GM19372 (cell line): ENCODE data around the gene TJP1.

Experiments
- ATAC-seq: cut with Tn5 transposase; IDR thresholded peaks from one replicate; pipeline ENCODE4 v1.9.1; 2021; ENCODE audit warnings: mild to moderate bottlenecking, low read depth, moderate library complexity; ENCODE audit not compliant: unreplicated experiment

Gene TJP1

DNA sequence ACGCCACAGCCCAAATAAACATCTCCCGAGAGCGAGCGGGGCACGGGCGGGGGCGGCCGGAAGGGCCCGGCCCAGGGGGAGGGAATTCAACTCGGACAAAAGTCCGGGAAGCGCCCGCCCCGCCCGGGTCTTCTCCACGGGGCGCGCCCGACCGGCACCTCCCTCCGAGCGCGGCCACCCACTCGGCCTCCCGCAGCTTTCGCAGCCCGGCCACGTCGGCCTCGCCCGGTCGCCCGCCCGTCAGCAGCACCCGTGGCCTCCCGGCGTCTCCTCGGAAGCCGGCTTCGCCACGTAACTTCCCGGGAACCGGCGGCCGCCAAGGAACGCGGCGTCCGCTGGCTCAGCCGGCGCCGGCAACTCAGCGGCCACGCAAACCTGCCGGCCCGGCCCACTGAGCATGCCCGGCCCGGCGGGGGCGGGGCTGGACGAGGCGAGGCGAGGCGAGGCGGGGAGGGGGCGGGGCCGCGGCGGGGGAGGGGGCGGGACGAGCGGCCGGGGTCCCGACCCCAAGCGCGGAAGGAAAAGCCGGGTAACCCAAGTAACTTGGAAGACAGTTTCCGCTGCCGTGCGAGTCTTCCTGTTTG lies at the start of gene TJP1:
Gene TJP1, minus strand, starts transcription at position 369 of the 584 bp plus-strand sequence. CDS start 440 bp downstream, outside the sequence.
- no peak for ATAC-seq

DNA sequence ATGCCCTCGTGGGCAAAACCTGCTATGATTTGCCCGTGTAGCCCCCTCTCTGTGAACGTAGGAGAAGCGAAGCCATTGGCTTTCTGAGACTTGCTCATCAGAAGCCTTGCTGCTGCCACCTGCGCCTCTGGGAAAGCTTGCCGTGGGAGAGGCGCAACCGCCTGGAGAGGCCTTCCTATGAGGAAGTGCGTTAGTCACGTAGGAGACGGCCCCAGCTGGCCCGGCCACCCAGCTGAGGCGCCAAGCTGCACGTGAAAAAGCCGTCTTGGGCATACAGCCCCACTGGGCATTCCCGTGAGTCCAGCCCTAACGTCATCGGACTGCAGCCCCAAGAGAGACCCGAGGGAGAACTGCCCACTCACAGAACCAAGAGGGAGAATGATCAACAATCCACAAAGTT lies 49.1 kb upstream of the TJP1 start:
- ATAC-seq, result no peak

DNA sequence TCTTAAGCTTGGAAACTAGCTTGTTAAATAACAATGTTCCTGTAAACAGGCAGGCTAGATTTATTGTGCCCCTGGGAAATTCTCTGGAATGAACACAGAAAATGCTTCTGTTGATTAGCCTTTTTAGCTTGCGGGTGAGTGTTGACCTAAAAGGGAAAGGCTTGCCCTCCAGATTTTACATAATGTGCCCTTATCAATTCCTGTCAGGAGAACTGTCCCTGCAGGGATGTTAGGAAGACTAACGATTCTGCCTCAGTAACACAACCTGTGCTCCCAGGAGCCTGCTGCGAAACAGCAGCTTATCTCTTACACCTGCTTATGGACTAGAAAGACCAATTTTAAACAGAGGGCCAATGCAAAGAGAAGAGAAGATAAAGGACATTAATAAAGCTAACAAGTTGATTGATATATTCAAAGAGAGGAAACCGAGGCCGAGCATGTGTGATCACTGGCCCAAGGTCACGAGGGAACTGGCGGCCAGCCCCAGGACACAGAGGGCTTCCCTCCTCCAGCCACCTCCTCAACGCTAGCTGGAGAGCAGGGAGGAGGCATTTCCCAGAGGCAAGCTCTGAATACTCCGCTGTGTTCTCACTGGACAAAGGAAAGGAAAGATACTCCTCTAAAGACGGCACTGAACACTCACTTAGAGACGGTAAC lies 48.4 kb upstream of the TJP1 start:
- no peak for ATAC-seq

DNA sequence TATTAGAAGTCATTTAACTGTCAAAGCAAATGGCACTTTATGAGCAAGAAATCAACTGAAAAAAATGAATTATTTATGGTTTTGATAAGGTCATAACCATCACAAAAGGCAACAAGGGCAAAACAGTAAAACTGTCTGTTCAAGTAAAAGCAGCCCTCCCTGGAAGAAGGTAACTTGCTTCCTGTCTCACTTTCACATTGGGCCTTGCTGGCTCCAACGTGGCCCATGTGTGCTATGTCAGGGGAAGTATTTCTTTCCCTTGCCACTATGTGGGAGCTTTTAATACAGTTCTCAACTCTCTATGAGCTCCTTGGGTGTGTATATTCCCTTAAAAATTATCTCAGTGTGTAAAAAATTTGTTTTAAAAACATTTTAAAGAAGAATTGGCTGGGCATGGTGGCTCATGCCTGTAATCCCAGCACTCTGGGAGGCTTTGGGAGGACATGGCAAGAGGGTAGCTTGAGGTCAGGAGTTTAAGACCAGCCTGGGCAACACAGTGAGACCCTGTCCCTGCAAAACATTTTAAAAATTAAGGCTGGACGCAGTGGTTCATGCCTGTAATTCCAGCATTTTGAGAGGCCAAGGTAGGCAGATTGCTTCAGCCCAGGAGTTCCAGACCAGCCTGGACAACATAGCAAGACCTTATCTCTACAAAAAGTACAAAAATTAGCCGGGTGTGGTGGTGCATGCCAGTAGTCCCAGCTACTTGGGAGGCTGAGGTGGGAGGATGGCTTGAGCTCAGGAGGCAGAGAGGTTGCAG lies 45.2 kb upstream of the TJP1 start:
- no peak for ATAC-seq

DNA sequence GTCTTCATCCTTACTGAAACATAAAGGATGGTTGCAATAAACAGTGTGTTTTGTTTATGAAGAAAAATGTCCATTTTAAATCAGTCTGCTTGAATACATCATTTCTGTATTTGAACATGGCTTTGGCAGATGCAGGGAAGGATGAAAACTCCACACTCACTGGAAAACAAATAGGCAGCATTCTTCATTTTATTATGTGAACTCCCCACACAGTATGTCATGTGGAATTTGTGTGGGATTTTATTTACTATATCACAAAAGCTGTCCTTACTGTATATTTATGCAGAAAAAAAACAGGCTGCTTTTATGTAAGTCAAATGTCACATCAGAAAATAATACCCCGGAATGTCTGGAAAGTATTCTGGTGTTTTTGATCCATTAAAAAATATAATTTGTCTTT lies 44.1 kb upstream of the TJP1 start:
- ATAC-seq, result no peak

DNA sequence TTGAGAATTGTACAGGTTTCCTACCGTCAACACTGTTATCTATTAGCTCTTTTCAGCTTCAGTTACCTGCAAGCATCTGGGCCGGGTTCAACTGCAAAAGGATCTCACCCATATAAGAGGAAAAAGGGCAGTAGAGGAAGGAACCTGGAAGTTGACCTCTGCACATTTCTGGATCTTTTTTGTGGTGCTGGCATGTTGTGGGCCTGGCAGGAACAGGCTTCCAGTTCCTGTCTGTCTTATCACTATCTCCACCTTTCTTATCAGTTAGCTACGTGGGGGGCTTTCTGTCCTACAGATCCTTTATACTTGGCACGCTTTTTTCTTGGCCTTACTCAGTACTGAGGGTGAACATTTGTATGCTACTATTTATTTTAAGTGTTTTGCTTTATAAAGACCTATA lies 42.2 kb upstream of the TJP1 start:
- no peak for ATAC-seq

DNA sequence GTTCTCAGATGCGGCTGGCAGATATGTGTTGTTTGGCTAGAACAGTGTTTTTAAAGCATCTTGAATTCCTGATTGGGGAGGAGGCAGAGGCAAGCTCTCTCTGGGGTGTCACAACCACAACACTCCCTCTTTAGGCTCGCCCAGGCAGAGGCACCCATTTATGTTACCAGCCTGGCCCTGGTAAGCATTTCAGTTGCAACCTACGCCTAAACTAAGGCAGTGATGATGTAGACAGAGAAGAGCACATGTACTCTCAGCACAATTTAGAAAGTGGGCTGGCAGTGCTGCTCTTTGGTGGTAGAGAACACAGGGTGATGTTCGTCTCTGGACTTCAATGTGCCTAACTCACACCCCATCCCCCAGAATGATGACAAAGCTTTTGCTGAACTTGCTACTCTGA lies 41.2 kb upstream of the TJP1 start:
- ATAC-seq, result no peak

DNA sequence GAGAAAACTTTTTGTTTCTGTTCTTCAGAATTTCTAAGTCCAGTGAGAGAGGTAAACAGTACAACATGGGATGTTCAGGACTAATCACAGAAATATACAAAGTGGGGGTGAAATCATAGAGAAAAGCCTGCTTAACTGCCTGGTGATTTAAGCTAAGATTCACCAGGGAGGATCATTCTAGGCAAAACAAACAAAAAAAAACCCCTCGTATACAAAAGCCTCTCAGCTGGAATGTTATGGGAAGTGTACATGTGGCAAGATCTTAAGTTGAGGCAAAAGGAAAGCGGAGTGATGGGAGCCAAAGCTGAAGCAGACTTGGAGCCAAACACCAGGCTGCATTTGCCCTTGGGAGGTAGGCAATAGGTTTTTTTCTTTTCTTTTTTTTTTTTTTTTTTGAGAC lies 40.0 kb upstream of the TJP1 start:
- ATAC-seq, result no peak

DNA sequence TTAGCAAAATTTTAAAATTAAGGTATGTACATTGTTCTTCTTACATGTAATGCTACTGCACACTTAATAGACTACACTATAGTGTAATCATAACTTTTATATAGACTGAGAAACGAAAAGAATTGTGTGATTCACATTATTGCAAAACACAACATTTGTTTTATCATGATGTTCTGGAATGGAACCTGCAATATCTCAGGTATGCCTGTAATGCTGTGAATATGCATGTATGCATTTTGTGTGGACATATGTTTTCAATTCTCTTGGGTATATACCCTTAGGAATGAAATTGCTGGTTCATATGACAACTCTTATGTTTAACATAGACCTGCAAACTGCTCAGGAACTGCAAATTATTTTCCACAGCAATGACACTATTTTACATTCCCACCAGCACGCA lies 38.6 kb upstream of the TJP1 start:
- ATAC-seq, result no peak

DNA sequence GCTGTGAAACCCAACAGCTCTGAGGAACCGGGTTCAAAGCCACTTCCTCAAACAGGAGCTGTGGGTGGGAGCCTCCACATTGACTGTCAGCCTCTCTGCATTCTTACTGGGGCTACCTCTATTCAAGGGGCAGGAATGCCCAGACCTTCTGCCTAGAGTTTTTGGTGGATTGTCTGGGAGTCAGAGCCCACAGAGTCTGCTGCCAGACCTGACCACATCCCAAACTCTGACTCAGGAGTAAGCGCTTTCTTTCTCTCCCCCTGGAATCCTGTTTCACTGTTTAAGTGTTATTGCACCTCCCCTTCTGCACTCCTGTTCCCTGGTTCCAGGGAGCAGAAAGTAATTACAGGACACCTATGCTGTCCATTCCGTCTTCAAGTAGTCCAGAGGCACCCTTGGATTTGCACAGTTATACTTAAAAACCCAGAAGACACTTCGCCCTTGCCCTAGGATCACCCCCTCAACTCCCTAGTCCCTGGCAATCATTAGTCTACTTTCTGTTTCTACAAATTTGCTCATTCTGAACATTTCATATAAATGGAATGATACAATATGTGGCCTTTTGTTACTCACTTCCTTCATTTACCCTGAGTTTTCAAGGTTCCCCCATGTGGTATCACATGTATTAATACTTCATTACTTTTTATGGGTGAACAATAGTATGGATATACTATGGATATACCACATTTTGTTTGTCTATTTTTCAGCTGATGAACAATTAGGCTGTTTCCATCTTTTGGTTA lies 37.9 kb upstream of the TJP1 start:
- no peak for ATAC-seq

DNA sequence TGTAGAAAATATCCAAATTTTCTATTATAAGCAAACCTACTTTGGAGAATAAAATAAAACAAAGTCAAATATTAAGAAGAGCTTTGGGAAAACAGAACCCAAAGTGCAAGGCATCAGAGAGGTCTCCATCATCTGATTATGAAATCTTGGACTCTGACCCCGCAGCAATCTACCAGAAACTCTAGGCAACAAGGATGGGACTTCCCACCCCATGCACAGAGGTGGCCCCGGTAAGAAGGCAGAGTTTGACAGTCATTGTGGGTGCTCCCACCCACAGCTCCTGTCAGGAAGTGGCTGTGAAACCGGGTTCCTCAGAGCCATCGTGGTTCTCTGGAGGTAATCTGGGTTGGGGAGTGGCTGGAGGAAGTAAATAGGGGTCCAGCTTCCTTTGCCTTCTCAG lies 37.0 kb upstream of the TJP1 start:
- no peak for ATAC-seq

DNA sequence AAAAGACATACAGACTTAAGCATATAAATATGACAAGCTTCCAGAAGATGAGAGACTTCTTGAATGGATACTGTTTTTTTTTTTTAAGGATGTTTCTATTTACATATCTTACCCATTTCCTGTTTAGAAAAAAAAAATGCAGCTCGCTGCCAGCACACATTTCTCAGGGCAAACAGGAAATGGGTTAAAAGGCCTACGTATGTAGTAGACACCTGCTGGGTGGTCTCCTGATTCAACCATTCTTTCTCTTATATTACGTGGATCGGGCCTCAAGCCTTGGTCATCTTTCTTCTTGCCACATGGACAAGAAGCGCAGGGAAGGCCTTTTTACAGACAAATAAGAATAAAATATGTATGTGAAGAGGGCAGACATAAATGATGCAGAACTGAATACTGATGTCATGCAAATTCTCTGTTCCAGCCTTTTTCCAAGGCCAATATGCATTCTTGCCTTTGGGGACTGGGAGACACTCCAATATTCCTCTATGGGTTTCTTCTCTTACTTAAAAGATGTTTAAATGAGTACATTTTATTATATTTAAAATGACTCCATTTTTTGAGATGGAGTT lies 35.0 kb upstream of the TJP1 start:
- ATAC-seq, result no peak

DNA sequence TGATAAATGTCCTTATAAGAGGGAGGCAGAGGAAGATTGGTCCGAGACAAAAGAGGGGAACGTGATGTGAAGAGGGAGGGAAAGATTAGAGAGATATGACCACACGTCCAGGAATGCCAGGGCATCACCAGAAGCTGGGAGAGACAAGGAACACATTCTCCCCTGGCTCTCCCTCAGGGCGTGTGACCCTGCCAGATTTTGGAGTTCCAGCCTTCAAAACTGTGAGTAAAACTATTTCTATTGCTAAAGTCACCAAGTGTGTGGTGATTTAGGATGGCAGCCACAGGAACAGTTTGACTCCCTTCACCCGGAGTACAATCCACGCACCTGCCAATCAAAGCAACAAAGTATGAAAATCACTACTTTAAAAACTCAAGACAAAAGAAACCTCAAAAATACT lies 32.1 kb upstream of the TJP1 start:
- no peak for ATAC-seq

DNA sequence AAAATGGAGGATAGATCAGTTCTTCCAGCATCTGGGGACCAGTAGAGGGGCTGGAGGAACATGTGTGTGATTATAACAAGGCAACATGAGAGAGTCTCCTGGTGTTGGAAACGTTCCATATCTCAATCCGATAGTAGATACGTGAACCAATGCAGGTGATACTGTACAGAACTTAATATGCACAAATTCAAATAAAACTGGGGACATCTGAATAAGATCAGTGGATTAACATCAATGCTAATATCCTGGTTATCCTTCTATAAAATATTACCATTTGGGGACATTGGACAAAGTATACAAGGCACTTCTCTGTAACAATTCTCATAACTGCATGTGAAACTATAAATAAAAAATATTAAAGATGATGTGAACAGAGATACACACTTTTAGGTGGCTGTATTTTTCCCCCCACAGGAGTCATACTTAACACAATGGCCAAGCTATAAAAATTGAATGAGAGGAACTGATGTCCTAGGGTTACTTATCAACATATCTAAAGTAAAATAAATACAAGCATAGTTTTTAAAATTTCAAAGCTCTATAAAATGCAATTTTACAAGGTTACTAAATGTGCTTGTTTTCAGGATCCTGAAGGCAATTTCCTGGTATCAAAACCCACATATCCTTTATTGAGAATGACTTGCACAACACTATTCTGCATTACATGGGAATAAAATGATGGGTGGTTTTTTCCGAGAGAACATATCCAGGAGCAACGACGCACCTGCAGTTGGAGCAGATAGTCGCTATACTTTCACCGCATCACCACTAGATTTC lies 31.1 kb upstream of the TJP1 start:
- ATAC-seq, result no peak

DNA sequence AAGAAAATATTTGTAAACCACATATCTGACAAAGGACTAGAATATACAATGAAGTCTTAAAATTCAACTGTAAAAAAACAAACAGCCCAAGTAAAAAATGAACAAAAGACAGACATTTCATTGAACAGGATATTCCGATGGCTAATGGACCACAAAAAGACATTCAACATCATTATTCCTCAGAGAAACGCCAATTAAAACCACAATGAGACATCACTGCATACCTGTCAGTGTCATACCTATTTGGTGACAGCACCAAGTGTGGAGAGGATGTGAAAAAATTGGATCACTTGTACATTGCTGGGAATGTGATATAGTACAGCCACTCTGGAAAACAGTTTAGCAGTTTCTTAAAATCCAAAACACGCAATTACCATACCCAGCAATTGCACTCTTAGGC lies 29.9 kb upstream of the TJP1 start:
- ATAC-seq, result no peak

DNA sequence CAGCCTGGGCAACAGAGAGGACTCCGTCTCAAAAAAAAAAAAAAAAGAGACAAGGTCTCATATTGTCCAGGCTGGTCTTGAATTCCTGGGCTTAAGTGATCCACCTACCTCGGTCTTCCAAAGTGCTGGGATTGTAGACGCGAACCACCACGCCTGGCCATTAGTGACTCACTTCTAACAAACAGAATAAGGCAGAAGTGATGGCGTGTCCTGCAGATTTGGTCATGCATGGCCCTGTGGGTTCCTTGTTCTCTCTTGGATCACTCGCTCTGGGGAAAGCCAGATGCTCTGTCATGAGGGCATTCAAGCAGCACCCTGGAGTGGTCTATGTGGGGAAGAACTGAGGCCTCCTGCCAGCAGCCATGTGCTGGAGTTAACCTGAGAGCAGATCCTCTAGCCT lies 27.4 kb upstream of the TJP1 start:
- no peak for ATAC-seq

DNA sequence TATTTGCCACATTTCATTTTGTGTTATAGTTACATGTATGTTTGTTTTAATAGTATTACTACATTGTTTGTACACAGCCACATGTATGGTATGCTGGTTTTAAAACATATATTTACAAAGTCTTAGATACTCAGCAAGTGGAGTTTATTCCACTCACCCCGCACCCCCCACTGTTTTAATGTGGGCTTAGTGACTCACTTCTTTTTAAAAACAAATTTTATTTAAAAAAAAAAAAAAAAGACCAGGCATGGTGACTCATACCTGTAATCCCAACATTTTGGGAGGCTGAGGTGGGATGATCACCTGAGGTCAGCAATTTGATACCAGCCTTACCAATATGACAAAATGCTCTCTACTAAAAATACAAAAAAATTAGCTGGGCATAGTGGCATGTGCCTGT lies 26.9 kb upstream of the TJP1 start:
- no peak for ATAC-seq

DNA sequence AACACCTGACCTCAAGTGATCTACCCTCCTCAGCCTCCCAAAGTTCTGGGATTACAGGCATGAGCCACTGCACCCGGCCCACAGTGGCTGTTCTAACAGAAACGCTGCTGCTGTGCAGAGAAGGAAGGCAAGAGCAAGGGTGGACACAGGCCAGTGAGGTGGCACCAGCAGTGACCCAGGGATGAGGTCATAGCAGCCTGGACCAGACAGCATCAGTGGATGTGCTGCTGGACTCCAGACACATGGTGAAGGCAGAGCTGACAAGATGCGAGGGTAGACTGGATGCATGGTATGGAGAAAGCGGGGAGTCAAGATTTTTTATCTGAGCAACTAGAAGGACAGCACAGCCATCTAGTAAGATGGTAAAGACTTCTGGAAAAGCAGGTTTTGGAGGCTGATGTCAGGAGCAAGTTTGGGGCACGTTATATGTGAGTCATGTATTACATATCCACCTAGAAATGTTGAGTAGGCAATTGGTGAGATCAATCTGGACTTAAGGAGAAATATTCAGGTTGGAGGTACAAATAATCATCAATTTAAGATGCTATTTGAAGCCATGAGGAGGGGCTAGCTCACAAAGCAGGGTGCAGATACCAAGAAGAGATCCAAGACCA lies 22.1 kb upstream of the TJP1 start:
- no peak for ATAC-seq

DNA sequence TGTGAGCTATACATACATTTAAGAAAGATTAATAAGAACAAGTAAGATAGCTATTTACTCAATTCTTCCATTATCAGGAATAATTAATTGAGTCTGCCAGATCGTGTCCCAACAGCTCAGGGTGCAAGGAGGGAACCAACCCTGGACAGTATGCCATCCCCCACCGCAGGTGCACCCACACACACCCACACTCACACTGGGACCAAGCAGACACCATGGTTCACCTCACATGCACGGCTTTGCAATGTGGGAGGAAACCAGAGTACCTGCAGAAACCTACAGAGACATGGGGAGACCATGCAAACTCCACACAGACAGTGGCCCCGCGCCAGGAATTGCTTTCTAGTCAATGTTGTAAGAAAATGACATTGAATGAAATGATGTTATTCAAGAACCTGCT lies 20.0 kb upstream of the TJP1 start:
- ATAC-seq, result no peak

DNA sequence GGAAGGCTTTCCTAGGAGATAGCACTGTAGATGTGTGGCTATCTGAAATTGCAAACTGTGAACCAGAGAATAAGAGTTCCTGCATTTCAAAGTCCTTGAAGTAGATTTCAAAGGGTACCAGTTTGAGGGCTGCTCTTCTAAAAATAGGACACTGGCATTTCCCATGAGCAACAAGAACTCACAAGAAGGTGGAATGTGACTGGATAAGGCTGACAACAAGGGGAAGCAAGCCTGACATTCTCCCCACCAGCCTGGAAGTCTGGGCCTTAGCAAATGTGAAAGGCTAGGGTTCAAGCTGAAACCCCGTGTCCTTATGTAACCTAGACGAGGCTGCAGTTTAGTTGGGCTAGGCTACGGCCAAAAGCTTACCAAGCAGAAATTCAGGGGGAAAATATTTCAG lies 18.7 kb upstream of the TJP1 start:
- no peak for ATAC-seq
